ENCODE measurements around the gene PRKCA.

The PRKCA gene

GRCh38 chr17:66518108-66518507 lies 215.7 kb downstream of the PRKCA start:
- POLR2A ChIA-PET = no interaction called here
- H3K4me3 ChIP-seq (ENCODE audit: low read depth, low read length) = no peak overlapping the region
- no peak for DNase-seq (ENCODE audit: low read depth, low spot score)
- no peak for TF ChIP-seq CTCF (IDR thresholded peaks at IDR 0.05; ENCODE audit: insufficient read depth, low read length, missing control alignments)
- CTCF ChIA-PET = interaction anchor here (0.7 kb wide), 1 partner anchor 9 kb away, joined by 3 read pairs; no protein-coding TSS in a partner anchor

GRCh38 chr17:66518677-66519076 lies 216.3 kb downstream of the PRKCA start:
- H3K4me3 ChIP-seq (ENCODE audit: low read depth, low read length) = no peak overlapping the region
- no peak for DNase-seq (ENCODE audit: low read depth, low spot score)
- POLR2A ChIA-PET = no interaction called here
- no peak for TF ChIP-seq CTCF (IDR thresholded peaks at IDR 0.05; ENCODE audit: insufficient read depth, low read length, missing control alignments)
- CTCF ChIA-PET = no interaction called here

GRCh38 chr17:66519154-66519553 lies 216.7 kb downstream of the PRKCA start:
- POLR2A ChIA-PET = no interaction called here
- no peak overlapping the region for H3K4me3 ChIP-seq (ENCODE audit: low read depth, low read length)
- no peak for DNase-seq (ENCODE audit: low read depth, low spot score)
- CTCF ChIA-PET = no interaction called here
- no peak for TF ChIP-seq CTCF (IDR thresholded peaks at IDR 0.05; ENCODE audit: insufficient read depth, low read length, missing control alignments)

GRCh38 chr17:66520999-66521398 lies 218.6 kb downstream of the PRKCA start:
- no peak for TF ChIP-seq CTCF (IDR thresholded peaks at IDR 0.05; ENCODE audit: insufficient read depth, low read length, missing control alignments)
- no peak for DNase-seq (ENCODE audit: low read depth, low spot score)
- CTCF ChIA-PET = no interaction called here
- H3K4me3 ChIP-seq (ENCODE audit: low read depth, low read length) = no peak overlapping the region
- POLR2A ChIA-PET = no interaction called here

- H3K4me3 ChIP-seq (ENCODE audit: low read depth, low read length) = no peak overlapping the region
- no peak for TF ChIP-seq CTCF (IDR thresholded peaks at IDR 0.05; ENCODE audit: insufficient read depth, low read length, missing control alignments)
- POLR2A ChIA-PET = no interaction called here
- CTCF ChIA-PET = interaction anchor here (0.9 kb wide), 1 partner anchor 9 kb away, joined by 3 read pairs; no protein-coding TSS in a partner anchor
- DNase-seq (ENCODE audit: low read depth, low spot score) = no peak
Measured at GRCh38 chr17:66522591-66523272, 220.3 kb downstream of the PRKCA start.

GRCh38 chr17:66523378-66524200 lies 221.2 kb downstream of the PRKCA start:
- ChIA-PET POLR2A (no interaction called here), CTCF (interaction anchor here (0.7 to 1.1 kb wide), 2 partner anchors 32 to 45 kb away, joined by 3 read pairs; no protein-coding TSS in a partner anchor)
- H3K4me3 ChIP-seq (ENCODE audit: low read depth, low read length) = no peak overlapping the region
- no peak for DNase-seq (ENCODE audit: low read depth, low spot score)
- TF ChIP-seq CTCF (IDR thresholded peaks at IDR 0.05; ENCODE audit: insufficient read depth, low read length, missing control alignments) = no peak
